Embryonic facial prominence (tissue), 1 donor: ENCODE measurements around the gene SPAG17.

Experiments
- DNase-seq: peaks from one replicate; pipeline ENCODE4 v3.0.0-alpha.2; 2016; ENCODE audit errors: extremely low spot score

Gene SPAG17

DNA sequence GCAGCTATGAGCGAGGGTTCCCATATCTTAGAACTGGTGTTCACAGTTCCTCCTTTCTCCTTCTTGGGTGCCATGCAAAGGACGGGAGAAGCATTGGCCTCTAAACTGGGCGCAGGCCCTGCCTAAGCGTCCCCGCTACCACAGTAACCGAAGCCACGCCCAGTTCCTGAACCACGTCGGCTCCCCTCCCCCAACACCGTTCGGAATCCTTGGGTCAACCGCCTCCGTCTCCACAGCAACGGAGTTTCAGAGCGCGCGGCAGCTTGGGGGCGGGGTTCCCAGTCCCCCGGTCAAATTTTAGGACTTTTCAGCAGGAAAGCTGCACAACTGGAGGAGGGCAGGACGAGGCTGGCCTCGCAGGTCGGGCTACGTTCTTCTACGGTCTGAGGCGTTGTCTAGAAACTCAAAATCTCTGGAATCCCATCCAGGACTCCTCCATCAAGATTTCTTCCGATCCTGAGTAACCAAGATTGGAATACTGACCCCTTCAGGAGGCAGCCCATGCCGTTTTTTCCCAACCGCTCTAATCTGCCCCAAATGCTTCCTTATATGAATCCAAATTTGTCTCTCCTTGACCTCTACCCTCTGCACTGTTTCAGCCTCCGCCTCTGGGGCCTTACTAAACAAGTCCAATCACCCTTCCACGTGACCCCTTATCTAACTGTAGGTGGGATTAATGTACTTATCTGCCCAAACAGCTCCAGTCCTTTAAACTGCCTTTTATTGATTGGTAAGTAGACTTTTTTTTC lies at the start of gene SPAG17:
Gene SPAG17 (minus strand): TSS at position 145 of the 749 bp plus-strand sequence. CDS start 71 bp downstream, at position 74.
- DNase-seq, result peak; percentile 62

DNA sequence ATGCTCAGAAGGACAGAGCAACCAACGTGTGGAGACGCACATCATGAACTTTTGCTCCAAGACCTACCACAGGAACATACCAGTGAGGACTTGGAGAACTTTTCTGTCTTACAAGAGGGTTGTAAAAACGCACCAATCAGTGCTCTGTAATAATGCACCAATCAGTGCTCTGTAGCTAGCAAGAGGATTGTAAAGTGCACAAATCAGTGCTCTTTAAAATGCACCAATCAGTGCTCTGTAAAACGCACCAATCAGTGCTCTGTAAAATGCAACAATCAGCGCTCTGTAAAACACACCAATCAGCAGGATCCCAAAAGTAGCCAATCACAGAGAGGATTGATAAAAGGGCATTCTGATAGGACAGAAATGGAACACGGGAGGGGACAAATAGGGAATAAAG lies 40.4 kb upstream of the SPAG17 start:
- DNase-seq, result no peak

GRCh38 chr1:118223426-118223825 lies 38.4 kb upstream of the SPAG17 start:
- DNase-seq, result no peak

- DNase-seq, result no peak
Observed at GRCh38 chr1:118219438-118219837, 34.4 kb upstream of the SPAG17 start.

DNA sequence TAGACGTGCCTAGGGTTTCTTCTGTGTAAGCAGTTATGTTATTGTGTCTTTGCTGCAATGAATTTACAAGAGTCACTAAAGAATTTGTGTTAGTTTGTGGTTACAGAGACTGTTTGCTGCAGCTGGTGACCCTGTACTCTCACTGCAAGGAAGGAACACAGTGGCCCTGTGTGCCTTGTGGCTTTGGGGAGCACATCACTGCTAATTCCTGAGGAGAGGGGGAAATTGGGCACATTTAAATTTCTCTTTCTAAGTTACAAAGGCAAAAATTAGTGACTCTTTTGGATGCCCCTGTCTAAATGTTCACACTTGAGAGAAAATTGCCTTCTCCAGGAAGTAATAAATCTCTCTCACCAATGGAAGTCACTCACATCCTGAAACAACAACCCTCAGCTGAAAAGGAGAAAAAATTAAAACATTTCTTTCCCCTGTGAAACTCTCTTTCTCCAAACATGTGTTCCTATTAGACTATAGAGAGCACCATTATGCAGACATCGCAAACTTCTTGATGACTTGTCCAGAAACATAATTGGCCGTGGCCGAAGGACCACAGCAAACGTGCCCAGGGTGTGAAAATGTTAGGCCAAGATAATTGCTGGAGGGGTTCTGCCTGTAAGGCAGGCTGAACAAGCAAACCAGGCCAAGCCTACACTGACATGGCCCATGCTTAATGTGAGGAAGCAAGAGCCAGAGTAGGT lies 32.3 kb upstream of the SPAG17 start:
- no peak for DNase-seq

GRCh38 chr1:118214866-118215265 lies 29.8 kb upstream of the SPAG17 start:
- no peak for DNase-seq

- DNase-seq, result no peak
Observed at GRCh38 chr1:118210723-118211110, 25.7 kb upstream of the SPAG17 start.

- no peak for DNase-seq
Observed at GRCh38 chr1:118210051-118210722, 25.2 kb upstream of the SPAG17 start.

DNA sequence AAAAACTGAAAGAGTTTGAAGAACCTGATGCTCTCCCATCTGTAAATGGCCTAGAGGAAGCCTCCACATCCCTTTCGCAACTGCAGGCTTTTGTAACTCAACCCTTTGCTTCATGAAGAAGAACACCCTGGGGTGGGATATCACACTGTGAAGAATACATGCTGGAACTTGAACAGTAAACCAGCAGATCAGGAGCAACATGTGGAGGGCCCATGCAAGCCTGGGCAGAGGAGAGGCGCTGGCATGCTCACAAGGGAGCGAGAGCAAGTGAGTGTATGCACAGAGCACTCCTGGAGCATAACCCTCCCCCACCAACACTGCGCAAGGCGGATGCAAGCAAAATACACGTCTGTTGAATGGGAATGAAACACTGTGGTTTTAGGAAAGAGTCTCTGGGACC lies 24.6 kb upstream of the SPAG17 start:
- no peak for DNase-seq

GRCh38 chr1:118206966-118207365 lies 21.9 kb upstream of the SPAG17 start:
- DNase-seq, result no peak

- DNase-seq, result no peak
Observed at GRCh38 chr1:118204648-118205047, 19.6 kb upstream of the SPAG17 start.

- no peak for DNase-seq
Observed at GRCh38 chr1:118204105-118204504, 19.1 kb upstream of the SPAG17 start.

DNA sequence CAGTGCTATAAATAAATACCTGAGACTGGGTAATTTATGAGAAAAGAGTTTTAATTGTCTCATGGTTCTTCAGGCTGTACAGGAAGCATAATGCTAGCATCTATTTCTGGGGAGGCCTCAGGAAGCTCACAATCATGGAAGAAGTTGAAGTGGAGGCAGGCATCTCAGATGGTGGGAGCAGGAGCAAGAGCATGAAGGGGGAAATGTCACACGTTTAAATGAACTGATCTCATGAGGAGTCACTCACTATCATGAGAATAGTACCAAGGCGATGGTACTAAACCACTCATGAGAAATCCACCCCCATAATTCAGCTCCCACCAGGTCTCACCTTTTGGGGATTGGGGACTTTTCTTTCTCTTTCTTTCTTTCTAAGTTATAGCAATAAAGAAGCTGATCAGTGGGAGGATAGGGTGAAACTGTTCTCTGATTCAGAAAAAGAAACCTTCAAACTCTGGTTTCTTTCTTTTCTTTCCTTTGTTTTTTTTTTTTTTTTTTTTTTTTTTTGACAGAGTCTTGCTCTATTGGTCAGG lies 17.1 kb upstream of the SPAG17 start:
- no peak for DNase-seq

GRCh38 chr1:118201524-118201923 lies 16.5 kb upstream of the SPAG17 start:
- no peak for DNase-seq

DNA sequence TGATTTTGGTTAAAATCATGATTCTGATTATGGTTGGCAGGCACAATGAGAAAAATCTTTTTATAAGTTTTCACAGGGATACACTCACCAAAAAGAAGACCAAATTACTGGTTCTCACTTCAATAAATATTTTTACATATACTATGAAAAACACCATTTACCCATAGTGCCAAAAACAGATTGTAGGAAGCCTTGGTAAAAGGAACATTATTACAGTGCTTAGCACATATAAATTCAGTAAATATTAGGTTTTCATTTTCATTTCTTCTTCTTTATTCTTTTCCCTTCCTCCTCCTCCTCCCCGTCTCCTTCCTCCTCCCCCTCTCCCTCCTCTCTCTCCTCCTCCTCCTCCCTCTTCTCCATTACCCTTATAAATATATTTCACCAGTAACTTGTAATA lies 15.8 kb upstream of the SPAG17 start:
- DNase-seq, result no peak

- DNase-seq, result no peak
Observed at GRCh38 chr1:118190561-118190960, 5.5 kb upstream of the SPAG17 start.

DNA sequence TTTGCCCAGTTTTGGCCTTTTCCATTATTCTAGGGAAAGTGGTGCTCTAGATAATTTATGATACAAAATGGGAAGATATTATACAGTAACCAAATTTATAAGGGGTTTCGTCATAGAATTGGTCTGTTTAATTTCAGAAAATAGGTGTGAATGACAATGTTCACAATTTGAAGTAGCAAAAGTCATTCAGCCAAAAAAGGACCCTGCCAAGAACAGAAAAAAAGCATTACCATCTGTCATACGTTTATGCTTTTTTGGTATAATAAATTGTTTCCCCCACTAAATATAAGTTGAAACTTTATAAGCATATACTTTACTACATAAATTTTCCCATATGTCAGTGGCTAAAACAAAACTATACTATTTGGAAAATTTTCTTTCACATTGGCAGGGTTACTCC lies 4.5 kb upstream of the SPAG17 start:
- no peak for DNase-seq

GRCh38 chr1:118188411-118188810 lies 3.4 kb upstream of the SPAG17 start:
- no peak for DNase-seq

- DNase-seq, result no peak
Observed at GRCh38 chr1:118186026-118186425, 998 bp upstream of the SPAG17 start.

DNA sequence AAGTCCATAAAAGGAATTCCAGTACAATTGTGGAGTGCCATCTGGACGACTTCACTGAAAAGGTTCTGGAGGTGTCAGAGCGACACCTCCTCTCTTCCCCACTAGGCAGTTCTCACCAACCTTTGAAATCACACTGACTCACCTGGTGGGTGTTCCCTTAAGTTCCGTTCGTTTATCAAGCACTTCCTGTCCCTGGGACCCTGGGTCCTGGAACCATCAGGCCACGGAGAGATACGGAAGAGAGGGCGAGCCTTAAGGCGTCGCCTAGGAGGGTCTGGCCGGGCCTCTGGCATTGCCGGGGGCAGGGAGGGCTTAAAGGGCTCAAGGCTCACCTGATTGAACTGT lies 317 bp downstream of the SPAG17 start:
- DNase-seq, result no peak

DNA sequence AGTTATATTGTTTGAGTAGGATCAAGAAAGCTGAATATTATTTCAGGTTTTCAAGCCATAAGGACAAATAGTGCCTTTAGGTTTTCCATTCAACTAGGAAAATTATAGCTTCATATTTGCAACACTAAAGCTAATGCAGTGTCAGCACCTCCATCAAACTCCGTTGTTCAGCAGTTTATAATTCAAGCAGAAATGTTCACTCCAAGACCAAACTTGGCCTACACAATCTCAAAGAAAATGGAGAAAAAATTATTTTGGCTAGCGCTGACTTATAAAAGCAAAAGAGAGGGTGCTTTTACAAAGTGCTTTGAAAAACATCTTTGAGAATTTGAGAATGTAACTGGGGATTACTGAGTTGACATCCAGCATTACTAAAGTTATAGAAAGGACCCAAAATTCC lies 1.4 kb downstream of the SPAG17 start:
- DNase-seq, result no peak

DNA sequence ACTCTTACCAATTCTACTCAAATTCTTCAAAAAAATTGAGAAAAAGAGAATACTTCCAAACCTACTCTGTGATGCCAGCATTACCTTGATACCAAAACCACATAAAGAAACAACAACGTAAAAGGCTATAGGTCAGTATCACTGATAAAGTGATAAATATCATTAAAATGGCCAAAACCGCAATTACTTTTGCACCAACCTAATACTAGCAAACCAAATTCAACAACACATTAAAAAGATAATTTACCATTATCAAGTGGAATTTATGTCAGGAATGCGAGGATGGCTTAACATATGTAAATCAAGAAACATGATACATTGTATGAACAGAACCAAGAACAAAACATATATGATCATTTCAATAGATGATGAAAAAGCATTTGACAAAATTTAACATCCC lies 7.0 kb downstream of the SPAG17 start:
- no peak for DNase-seq

- DNase-seq, result no peak
Observed at GRCh38 chr1:118169016-118169415, 16.0 kb downstream of the SPAG17 start.
